ENCODE data around the gene CDV3.

CDV3 gene

DNA sequence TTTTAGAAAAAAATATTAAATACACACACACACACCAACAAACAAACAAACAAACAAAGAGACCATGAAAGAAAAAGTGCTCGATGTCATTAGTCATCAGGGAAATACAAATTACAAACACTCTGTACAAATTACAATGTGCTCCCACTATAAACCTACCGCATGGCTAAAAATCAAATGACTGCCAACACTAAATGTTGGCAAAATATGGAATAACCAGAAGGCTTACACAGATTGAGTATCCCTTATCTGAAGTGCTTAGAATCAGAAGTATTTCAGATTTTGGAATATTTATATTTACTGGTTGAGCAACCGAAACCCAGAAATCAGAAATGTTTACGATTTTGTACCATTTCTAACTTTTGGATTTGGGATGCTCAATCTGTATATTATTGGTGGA, 33.4 kb downstream of the CDV3 start:
- DNase-seq = no peak

DNA sequence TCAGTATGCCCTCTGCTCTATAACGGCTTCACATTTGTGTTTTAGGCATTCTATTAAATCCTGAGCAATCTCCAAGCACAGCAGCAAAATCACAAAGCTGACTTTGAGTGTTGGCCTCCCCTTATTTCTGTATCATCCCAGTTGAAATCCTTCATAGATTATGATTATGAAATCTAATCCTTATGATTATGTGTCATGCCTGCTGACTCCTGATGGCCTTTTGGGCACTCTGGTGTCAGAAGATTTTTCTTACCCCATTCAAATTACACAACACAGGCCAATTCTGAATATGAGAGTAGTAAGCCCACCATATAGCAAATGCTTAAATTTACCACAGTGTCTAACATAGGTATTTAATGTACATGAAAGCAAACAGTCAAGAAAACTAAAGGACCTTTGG, 34.3 kb downstream of the CDV3 start:
- no peak for DNase-seq

DNA sequence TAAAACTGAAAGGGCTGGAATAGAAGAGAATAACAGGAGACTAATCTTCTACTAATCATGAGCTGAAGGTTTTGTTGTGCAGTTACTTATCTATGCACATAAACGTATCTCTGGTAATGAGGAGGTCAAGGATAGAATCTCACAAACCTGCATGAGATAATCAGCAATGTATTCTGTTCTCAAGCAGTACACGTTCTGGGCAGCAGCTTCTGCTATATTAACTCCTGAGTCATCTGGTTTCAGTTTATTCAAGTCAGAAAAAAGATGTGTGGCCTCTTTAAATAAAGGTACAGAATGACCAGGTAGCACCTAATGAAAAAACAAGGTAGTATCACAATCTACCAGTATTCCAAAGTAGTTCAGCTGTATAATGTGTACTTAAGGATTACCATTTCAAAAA, 34.9 kb downstream of the CDV3 start:
- DNase-seq = no peak

DNA sequence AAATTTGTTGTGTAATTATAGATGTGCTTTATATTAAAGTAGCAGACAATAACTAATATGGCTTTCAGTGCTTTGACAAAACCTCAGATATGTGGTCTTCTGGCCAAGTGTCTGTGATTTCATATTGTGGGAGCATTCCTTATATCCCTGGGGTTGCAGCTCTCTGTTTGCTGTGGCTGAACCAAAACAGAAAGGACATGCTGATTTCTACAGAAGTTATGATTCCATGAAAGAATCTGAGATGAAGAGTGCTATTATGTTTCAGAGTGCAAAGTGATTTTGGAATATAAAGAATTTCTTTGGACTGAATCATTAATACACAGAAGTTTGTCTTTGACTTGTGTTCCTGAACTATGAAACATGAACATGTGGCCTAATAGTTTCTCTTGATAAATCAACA, 36.5 kb downstream of the CDV3 start:
- no peak for DNase-seq

DNA sequence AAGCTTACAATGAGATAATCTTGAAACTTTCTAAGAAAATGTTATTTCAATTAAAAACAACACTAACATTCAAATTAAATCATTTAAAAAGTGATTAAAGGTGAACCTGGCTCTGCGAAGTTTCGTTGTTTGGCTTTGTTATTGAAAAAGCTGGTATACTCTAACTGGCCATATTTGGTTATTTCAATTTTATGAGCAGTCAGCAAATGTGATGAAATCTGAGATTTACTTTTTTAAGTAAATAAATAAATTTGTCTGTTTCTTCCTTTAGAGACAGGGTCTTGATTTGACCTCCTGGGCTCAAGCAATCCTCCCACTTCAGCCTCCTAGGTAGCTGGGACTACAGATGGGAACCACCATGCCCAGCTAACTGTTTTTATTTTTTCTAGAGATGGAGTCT, 38.0 kb downstream of the CDV3 start:
- DNase-seq = no peak

DNA sequence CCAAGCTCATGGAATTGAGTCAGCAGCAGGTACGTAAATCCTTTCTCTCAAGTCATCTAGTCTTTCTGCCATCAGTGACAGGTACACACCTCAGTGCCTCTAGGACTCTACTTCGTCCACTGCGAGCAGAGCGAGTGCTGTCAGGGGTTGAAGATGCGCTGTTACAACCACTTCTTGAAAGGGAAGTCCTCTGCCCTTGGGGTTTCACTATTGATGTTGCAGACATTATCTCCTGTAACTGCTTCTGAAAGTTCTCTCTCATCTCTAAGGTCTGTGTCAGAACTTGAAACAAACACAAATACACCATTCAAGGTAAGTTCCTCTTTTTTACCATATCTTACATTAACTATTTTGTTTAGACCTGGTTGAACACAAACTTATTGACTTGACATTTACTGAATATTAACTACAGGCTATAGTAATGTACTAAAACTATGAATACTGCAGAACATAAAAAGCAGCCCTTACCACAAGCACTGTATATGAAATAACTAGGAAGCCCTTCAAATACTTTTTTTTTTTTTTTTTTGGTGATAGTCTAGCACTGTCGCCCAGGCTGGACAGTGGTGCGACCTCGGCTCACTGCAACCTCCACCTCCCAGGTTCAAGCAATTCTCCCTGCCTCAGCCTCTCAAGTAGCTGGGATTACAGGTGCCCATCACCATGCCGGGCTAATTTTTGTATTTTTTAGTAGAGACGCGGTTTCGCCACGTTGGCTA, 46.7 kb downstream of the CDV3 start:
- DNase-seq = peak in 1 of 2 donors; percentile 11

DNA sequence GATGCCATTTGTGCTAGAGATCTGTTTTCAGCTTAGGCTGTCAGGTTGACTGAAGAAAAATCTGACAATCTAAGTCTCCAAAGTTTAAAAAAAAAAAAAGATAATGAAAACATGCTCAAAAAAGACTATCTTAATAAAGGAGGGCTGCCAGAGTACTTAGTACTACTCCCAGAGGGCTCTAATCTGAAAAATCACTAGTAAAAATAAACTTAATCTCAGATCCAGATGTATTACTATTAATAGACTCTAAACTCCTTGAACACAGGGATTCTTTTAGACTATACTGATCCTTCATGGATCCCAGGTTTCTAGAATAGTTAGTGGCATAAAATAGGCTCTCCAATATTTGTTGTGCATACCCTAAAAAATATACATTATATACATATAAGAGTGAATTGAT, 54.3 kb downstream of the CDV3 start:
- no peak for DNase-seq

DNA sequence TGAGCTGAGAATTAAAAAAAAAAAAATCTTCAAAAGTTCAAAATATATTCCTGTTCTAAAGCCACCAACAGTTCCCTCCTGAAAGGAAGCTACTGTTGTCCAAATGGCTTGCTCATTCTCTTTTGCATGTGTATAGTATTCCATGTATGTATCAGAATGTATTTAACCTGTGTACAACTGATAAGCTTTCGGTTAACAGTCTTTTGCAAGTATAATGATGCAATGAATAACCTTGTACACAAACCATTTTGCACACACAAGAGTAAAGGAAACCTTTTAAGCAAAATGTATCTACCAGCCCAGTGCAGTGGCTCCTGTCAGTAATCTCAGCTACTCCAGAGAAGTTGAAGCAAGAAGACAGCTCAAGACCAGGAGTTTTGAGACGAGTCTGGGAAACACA, 55.7 kb downstream of the CDV3 start:
- no peak for DNase-seq

DNA sequence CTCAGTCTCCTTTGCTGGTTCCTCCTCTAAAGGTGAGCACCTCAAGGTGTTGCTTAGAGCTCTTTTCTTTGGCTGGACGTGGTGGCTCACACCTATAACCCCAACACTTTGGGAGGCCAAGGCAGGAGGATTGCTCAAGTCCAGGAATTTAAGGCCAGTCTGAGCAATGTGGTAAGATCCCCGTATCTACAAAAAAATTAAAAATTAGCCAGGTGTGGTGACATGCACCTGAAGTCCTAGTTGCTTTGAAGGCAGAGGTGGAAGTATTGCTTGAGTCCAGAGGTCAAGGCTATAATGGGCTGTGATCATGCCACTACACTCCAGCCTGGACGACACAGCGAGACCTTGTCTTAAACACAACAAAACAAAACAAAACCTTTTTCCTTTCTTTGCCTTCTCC, 60.0 kb downstream of the CDV3 start:
- no peak for DNase-seq

All from CD4-positive, alpha-beta T cell treated with Interleukin-1 beta for 1 hour (primary cell).